Renal pelvis (tissue), 4 donors: ENCODE data around the gene CHD2. TPM values are rescaled to one million over a fixed set of nuclear protein-coding genes. Genes with fewer than 3 reads are reported as not detected.

Experiments
- DNase-seq: peaks from one replicate; pipeline ENCODE4 v3.0.0-alpha.2; 2013
- polyA plus RNA-seq, 3 donors: library from polyadenylated mRNA; unstranded; fragments of 120-200 nt; gene quantifications; one replicate each; pipeline ENCODE4 v1.2.1, GENCODE V29; 2013; ENCODE audit not compliant: insufficient read length in 3 of 3

CHD2 gene
- polyA plus RNA-seq, 3 donors = 106 to 140 (median 131) TPM

DNA sequence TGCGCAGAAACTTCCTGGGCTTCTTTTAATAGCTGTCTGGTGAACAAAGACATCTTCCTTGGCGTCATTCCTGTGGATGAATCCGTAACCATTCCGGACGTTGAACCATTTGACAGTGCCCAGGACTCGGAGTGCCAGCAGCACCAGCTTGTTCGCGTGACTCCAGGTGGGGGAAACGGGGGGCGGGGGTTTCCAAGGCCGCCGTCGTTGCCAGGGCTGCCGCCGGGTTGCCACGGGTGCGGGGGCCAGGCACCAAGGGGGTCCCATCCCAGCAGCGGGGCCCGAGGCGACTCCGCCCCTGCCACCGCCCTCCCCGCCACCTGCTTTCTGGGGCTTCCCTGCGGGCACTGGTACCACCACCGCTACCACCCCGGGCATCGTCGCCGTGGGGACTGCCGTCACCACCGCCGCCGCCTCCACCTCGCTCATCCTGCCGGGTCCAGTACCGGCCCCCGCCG lies 166.1 kb downstream of the CHD2 start:
- DNase-seq = no peak

DNA sequence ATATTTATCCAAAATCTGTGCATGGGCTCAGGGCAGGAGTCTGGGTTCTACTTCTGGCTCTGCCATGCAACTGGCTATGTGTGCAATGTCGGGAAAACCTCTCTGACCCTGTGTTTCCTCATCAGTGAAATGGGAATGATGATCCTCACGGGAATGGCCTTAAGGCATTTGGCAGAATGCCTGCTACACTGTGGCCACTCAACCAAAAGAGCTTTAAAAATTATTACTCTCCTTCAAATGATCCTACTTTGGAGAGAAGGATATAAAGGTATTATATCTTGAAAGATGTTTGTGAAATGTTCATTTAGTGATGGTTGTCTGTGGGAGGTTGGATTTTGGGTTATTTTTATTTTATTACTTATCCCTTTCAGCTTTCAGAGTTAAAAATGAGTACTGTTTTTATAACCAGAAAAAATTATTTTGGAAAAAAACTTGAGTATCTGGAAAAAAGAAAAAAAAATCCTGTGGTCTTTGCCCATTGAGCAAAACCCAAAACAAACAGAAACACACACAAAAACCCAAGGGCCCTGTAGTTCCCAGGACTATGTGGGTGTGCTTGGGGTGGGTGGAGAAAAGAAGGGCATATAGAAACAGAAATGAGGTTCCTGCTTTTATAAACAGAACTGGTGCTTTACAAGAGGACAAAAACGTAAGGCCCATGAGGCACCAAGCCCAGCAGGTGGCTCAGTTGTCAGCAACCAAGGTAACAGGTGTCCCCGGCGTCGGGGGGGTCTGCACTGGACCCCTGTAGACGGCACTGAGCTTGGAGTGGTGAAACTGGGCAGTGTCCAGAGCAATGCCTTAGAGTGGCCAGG lies 166.9 kb downstream of the CHD2 start:
- no peak for DNase-seq

DNA sequence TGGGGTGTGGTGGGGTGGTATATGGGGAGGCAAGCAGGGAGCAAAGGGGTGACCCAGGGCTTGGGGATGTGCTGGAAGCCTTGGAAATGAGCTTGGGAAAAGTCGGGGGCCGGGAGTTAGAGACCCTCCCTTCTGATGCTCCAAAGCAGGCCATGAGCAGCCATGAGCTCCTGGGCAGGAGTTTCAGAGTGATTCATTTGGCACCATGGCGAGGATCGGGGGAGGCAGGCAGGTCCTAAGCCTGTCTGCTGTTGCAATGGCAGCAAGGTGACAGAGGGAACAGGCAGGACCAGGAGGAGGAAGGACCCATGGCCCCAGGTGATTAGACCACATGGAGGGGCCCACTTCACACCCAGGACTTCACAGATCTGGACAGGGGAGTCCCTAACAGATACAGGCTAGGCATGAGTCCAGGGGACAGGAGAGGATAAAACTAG lies 167.5 kb downstream of the CHD2 start:
- DNase-seq = no peak

DNA sequence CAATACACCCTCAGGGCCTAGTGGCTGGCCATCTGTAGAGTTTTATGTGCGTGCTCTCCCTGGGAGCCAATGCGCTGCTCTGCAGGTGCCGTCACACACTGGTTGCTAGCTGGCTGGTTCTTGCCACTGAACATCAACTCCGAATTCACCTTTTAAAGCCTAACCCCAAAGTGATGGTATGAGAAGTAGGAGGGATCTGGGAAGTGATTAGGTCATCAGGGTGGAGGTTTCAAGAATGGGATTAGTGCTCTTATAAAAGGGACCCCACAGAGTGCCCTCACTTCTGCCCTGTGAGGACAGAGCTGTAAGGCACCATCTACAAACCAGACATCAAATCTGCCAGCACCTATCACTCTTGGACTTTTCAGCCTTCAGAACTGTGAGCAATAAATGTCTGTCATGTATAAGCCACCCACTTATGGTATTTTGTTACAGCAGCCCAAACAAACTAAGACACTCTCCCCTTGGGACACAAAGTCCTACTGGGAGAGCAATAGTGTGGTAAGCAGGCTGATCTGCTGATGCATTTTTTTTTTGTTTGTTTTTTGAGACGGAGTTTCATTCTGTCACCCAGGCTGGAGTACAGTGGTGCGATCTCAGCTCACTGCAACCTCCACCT lies 168.6 kb downstream of the CHD2 start:
- DNase-seq = no peak

DNA sequence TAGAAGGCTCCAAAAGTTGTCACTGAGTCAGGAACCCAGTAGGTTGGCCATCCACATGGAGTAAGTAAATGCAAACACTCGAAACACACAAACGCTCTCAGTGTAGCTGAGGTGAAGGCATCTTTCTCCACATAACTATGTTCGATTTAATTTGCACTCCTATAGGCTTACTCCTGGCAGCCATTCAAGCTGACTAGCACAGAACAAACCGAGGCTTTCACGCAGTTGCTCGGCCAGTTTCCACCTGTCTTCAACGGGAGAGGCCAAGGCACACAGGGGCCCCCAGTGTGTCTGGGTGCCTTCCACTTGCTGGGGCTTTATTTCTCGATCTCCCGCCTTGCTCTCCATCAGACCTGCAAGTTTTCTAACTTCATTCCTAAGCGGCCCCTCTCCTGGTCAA lies 170.0 kb downstream of the CHD2 start:
- no peak for DNase-seq

DNA sequence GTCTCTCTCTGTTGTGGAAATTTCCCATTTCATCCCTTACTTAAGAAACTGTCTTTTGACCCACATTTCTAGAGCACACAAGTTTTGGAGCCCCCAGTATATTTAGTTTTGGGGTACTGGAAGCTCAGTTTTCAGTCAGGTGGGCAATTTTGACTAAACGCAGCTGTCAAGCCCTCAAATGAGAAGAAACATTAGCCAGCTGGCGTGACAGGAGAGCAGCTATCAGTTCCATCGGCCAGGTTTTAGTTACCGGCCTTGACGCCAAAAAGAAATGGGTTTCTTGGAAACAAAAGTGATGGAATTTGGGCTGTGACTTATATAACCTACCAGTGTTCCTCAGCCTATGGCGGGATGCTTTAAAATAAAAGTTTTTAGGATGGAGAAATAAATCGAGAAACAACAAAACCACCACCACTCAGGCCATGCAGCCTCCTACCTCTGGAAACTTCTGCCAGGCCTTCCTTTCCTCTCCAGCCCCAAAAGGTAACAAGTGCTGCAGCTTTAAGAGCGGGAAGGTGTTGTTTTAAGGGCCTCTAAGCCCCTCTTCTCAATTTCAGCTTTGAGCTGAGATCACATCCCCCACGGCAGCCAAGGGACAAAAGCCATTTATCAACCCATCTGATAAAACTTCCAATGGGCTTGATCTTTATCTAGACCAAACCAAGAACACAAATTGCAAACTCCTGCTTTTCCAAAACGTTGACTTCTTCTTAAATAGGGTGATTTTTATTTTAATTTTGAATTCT lies 170.6 kb downstream of the CHD2 start:
- DNase-seq = no peak

DNA sequence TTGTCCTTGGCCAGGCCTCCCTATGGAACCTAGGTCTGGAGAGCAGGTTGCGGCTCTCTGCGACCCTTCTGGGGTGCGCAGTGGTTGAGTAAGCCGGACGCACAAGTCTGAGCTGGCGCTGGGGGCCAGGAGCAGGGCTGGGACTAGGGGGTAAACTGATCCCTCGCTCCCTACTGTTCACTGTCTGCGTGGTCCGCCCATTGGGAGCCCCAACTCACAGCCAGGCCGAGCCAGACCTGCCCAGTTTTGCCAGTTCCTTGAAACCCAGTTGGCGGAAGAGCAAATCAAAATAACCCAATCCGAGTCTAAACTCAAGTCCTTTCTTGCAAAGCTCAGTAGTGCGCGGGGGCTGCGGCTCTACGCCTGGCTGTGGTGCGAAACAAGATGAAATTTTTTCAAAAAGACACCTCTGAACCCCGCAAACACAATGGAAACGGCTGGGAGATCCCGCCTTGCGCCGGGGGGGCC lies 171.4 kb downstream of the CHD2 start:
- DNase-seq = no peak

DNA sequence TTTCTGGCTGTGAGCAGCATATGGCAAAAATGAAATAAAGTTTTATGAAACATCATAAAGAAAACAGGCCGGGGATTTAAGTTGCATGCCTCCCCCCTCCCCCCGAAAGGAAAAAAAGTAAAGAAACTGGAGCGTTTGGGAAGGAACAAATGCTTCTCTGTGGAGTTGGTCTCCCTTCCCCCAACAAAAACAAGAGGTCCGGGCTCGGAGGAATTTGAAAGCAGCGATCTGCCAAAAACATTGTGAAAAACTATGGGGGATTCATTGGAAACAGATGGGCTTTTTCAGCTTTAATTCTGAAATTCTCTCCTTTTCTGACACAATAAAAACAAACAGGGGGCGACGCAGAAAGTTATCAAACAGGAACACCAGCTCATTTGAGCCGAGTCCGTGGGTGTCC lies 171.9 kb downstream of the CHD2 start:
- peak; percentile 83 for DNase-seq

DNA sequence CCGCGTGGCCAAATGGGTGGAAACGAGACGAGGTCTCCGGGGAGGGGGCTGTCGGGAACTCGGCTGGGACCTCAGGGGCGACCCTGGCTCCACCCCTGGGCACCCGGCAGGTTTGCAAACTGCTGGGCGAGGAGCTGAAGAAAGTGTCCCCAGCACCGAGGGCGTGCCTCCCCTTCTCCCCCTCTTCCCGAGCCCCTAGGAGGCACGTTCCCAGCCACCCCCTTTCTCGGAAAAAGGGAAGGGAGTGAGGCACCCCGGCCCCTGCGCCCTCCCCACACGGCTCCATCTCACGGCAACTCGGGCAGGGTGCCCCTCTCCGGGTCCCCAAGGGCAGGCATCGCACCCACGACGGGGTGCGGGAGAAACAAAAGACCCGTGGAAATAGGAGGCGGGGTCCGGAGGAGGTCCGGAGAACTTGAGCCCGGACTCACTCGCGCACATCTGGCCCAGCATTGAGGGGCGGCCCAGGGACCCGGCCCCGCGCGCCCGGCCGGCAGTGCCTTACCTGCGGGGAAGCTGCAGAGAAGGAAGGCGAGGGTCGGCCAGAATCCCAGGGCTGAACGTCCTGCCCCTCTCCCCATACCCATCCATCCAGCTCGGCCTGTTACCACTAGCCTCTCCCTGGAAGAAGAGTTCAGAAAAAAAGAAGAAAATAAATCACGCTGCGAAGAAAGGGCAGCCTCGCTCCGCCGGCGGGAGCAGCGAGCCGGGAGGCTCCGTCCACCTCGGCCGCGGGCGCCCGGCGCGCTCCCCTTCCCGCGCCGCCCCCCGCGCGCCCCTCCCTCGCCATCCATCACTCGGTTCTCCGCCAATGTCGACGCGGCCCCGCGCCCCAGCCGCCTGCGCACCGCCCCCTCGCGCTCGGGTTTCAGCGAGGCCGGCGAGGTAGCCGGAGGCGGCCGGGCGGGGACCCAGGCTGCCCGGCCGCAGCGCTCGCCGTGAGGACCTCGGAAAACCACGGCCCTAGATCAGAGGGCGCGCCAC lies 172.6 kb downstream of the CHD2 start:
- DNase-seq = peak; percentile 90

DNA sequence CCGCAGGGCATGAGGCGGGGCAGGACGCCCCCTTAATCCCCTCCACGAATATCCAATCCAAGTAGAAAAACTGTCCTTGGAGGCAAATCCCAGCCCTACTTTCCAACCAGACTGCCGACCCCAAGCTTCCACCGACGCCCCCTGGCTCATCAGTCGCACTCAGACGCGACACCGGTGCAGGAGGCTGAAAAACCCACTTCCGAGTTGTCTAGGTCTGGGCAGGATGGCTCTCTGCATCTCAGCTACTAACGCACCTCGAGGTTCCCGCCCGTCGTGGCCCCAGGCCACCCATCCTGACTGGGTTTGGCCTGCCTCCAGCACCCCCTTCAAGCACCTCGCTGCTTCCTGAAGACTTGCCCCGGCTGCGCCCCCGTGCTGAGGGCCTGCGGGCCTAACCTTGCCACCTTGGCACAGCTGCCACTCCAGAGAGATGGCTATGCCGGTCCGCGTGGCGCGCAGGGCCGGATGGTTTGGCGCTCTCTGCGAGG lies 173.4 kb downstream of the CHD2 start:
- no peak for DNase-seq

DNA sequence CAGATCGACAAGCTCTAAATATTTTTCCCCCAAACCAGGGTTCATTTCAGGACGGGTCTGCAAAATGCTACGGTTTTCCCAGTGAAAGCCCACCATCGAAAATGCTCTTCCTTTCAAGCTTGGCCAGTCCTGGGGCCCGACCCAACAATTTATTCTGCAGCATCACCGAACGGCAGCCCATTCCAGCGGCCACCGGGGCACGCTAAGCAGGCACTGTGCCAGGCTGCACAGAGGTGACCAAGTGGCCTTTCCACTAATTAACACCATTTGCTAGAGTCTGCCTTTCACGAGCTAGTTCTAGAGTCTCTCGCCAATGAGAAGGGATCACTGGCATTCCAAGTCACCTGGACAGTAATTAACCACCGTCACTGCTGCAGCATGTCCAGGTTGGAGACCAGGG lies 174.5 kb downstream of the CHD2 start:
- DNase-seq = no peak

DNA sequence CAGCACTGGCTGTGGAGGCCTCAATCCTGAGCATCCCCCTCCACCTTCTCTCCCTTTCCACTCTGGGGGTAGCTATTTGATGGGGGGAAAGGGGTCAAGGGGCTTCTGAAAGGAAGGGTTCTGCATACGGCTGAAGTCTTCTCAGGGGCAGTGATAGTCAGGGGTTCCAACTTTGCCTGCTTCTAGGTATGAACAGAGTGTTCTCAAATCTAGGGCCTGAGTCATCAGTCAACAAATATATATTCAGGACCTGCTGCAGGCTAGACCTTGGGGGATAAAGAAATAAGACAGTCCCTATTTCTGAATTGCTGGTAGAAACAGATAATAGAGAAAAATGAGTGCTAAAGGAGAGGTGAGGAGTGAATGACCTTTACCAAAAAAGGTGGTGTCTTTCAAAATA lies 176.1 kb downstream of the CHD2 start:
- DNase-seq = no peak

DNA sequence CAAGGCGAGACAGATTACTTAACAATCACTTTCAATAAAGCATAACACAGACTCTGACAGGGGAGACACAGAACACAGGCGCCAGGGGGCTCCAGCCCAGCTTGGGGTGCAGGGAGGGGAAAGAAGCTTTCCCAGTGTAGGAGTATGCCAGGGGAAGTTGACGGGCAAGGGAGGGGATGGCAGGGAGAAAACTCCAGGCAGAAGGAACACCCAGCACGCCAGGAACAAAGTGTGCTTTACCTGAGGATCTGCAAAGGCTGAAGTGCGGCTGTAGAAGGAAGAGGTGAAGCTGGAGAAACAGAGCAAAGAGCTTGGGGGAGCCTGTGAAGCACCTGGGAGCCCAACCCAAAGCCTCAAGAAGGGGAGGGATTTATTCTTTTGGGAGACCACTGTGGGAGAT lies 176.8 kb downstream of the CHD2 start:
- no peak for DNase-seq

Other genes with a start within 250 kb of the CHD2 start
- 10 to 100 TPM; 31.0 to 35.0 (median 33.3) TPM for gene FAM174B, start 244.5 kb upstream of the CHD2 start, polyA plus RNA-seq
- gene RGMA, start 188.9 kb downstream of the CHD2 start, polyA plus RNA-seq = 10 to 100 TPM in 2 of 3 donors, 1 to 10 TPM in 1; 7.3 to 12.2 (median 11.5) TPM